Upper lobe of right lung (tissue), 1 donor: ENCODE measurements around the gene ZCCHC9. TPM values are rescaled to one million over a fixed set of nuclear protein-coding genes. Genes with fewer than 3 reads are reported as not detected.
"Not testable (repeated sequence)": the region's sequence is repeated elsewhere in the genome, so short reads cannot be mapped to it uniquely, and the experiment has no call there.

Source experiments
- ATAC-seq: fragments of 200-7000 bp; cut with Tn5 transposase; one replicate; pipeline ENCODE4 v1.9.1; 2020; ENCODE audit warnings: mild to moderate bottlenecking, moderate library complexity
- DNase-seq: peaks from one replicate; pipeline ENCODE4 v3.0.0-alpha.2; 2020
- H3K27ac ChIP-seq: fragments of 200-600 bp; one replicate; pipeline ENCODE4 v1.8.0; 2022
- H3K27me3 ChIP-seq: fragments of 200-600 bp; one replicate; pipeline ENCODE4 v1.8.0; 2022; ENCODE audit warnings: mild to moderate bottlenecking
- H3K36me3 ChIP-seq: fragments of 200-600 bp; one replicate; pipeline ENCODE4 v1.8.0; 2022
- H3K4me1 ChIP-seq: fragments of 200-600 bp; one replicate; pipeline ENCODE4 v1.8.0; 2022
- H3K4me3 ChIP-seq: fragments of 200-600 bp; one replicate; pipeline ENCODE4 v1.8.0; 2022; ENCODE audit warnings: mild to moderate bottlenecking
- H3K9me3 ChIP-seq: fragments of 200-600 bp; one replicate; pipeline ENCODE4 v1.8.0; 2022
- intact Hi-C: fragments of 100-400 bp; cut with DNase I; formaldehyde crosslinking; loops from one replicate; pipeline ENCODE4 v1.11.0; 2022
- total RNA-seq: library from RNA; stranded (reverse); fragmentation: NEBNext Ultra II Directional; extraction: Animal tissue kit (Norgen Biotek cat#: 25700); gene quantifications from one replicate; pipeline ENCODE4 v1.2.1, GENCODE V29; 2021
- TF ChIP-seq, protein P1 (sequence below): fragments of 200-600 bp; IDR thresholded peaks from one replicate; pipeline ENCODE4 v1.8.0; 2022; ENCODE audit warnings: antibody characterized with exemption
- donor health status: DM: no; HTN: yes; CAD: no; lungs with severe emphysema.

ZCCHC9 gene
- total RNA-seq, 1 donor from 2014 or later: 20.2 TPM

DNA sequence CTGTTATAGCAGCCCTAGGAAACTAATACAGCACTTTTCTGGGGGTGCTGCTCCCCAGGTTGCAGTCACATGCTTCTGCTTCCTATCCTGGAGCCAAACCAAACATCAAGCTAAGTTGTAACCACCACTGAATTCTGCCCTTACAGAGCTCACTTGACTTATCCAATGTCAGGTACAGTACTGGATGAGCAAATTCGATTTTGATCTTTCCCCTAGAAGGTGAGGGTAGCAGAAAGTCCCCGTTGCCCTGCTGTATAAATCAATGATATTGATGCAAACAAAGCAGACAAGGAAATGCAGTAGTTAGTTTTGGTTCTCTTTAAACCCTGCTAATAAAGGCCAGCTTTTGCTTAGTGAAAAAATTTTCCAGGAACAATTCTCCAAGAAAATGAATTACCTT lies 36.4 kb downstream of the ZCCHC9 start:
- no peak overlapping the region for H3K4me3 ChIP-seq
- H3K9me3 ChIP-seq: no peaks in the 10 kb centered on the region
- TF ChIP-seq, protein P1, sequence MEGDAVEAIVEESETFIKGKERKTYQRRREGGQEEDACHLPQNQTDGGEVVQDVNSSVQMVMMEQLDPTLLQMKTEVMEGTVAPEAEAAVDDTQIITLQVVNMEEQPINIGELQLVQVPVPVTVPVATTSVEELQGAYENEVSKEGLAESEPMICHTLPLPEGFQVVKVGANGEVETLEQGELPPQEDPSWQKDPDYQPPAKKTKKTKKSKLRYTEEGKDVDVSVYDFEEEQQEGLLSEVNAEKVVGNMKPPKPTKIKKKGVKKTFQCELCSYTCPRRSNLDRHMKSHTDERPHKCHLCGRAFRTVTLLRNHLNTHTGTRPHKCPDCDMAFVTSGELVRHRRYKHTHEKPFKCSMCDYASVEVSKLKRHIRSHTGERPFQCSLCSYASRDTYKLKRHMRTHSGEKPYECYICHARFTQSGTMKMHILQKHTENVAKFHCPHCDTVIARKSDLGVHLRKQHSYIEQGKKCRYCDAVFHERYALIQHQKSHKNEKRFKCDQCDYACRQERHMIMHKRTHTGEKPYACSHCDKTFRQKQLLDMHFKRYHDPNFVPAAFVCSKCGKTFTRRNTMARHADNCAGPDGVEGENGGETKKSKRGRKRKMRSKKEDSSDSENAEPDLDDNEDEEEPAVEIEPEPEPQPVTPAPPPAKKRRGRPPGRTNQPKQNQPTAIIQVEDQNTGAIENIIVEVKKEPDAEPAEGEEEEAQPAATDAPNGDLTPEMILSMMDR: no peak
- ATAC-seq (no peak), DNase-seq (no peak)
- no peaks in the 10 kb centered on the region for H3K36me3 ChIP-seq
- no peaks in the 10 kb centered on the region for H3K27me3 ChIP-seq
- no peak overlapping the region for H3K27ac ChIP-seq
- intact Hi-C loops: no loop called here
- H3K4me1 ChIP-seq: no peaks in the 10 kb centered on the region

DNA sequence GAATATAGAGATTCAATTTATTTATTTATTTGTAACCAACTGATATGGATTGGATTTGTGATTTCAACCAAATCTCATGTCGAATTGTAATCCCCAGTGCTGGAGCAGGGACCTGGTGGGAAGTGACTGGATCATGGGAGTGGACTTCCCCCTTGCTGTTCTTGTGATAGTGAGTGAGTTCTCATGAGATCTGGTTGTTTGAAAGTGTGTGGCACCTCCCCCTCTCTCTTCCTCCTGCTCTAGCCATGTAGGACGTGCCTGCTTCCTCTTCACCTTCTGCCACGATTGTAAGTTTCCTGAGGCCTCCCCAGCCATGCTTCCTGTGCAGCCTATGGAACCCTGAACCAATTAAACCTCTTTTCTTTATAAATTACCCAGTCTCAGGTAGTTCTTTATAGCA lies 36.8 kb downstream of the ZCCHC9 start:
- H3K27ac ChIP-seq, ATAC-seq, intact Hi-C loops, H3K4me1 ChIP-seq, H3K9me3 ChIP-seq, DNase-seq, H3K4me3 ChIP-seq, H3K36me3 ChIP-seq, H3K27me3 ChIP-seq: not testable (repeated sequence)

DNA sequence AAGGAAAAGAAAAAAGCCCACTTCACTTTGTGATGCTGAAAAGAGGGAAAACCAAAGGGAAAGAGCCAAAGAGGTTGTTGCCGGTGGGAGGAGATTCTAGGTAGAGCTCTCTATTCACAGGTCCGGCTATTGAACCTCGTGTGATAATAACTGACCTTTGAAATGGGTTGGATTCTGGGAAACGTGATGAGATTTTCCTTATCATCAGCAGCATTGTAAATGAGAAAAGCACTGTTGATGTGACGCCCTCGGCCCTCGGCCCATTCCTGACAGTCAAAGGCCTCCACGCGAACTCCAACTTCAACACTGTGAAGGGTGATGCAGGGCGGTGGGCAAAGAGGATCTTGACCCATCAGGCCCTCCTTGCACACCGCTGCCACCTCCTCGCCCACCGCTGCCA lies 43.3 kb downstream of the ZCCHC9 start:
- Histone ChIP-seq H3K9me3 (no peaks in the 10 kb centered on the region), H3K27me3 (no peaks in the 10 kb centered on the region), H3K36me3 (no peaks in the 10 kb centered on the region), H3K4me3 (no peak overlapping the region), H3K4me1 (no peaks in the 10 kb centered on the region), H3K27ac (no peak overlapping the region)
- DNase-seq: no peak
- intact Hi-C loops: no loop called here
- TF ChIP-seq, protein P1: no peak
- no peak for ATAC-seq

DNA sequence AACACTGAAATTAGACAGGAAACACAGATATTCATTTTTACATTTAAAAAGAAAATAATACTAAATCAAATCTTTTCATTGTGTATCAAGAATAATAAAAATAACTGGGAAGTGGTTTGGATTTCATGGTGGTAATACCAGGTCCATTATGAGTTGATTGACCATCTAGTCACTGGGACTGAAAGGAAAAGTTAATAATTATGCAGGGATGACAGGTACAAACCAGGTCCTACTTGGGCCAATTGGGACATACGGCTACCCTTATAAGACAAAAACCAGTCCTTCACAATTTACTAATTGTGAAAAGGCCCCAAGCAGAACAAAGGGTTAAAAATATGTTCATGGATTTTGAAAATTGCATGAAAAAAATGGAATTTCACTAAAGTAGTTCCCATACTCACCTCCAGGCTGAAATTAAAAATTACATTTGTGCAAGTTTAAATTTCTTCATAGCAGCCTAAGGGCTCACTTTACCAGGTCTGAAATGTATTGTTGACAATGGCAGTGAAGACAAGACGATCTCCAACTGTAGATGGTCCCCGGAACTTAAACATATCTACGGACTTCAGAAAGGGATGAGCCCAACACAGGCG lies 44.1 kb downstream of the ZCCHC9 start:
- H3K27ac ChIP-seq: no peak overlapping the region
- intact Hi-C loops: no loop called here
- TF ChIP-seq, protein P1: no peak
- H3K36me3 ChIP-seq: no peaks in the 10 kb centered on the region
- no peaks in the 10 kb centered on the region for H3K27me3 ChIP-seq
- H3K4me1 ChIP-seq: no peaks in the 10 kb centered on the region
- H3K4me3 ChIP-seq: no peak overlapping the region
- ATAC-seq (no peak), DNase-seq (no peak)
- no peaks in the 10 kb centered on the region for H3K9me3 ChIP-seq

DNA sequence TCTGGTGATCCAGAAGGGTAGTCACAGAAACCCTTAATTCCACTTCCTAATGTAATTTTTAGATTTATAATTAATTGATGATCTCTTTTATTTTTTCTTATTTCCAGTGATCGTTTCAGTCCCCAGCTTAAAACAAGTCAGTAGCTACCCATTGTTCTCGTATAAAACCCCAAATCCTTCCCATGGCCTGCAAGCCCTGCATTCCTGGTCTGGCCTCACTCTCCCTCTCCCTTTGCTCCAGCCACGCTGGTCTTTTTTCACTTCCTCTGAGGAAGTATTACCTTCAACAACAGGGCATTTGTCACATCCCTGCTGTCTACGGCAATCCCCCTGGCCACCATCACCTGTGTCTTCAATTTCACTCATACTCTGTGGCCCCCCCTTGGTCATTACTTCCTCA lies 47.8 kb downstream of the ZCCHC9 start:
- no peak overlapping the region for H3K4me3 ChIP-seq
- intact Hi-C loops: no loop called here
- ATAC-seq: no peak

DNA sequence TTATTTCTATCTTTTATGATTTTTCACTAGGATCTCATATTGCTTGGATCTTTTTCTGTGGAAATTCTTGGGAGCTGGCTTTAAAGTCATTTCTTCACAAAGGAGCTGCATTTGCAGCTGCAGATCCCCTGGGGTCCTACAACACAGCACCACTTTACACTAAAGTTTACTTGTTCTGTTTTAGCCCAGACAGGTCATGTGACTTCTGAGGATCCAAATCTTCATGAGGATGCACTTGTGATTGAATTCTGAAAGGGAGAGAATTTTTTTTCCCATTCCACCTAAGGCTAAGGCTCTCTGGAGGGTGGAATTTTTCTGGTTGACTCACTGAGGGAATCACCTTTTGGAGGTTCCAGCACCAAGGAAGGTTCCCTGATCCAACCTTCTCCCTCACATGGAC lies 49.1 kb downstream of the ZCCHC9 start:
- no peaks in the 10 kb centered on the region for H3K9me3 ChIP-seq
- ATAC-seq: no peak
- intact Hi-C loops: no loop called here
- no peak for DNase-seq
- TF ChIP-seq, protein P1: no peak
- no peaks in the 10 kb centered on the region for H3K36me3 ChIP-seq
- H3K4me3 ChIP-seq: no peak overlapping the region
- no peak overlapping the region for H3K27ac ChIP-seq
- no peaks in the 10 kb centered on the region for H3K4me1 ChIP-seq
- H3K27me3 ChIP-seq: no peaks in the 10 kb centered on the region

More for the DNA sequence above, 47.8 kb downstream of the ZCCHC9 start:
- no peak overlapping the region for H3K27ac ChIP-seq
- DNase-seq: no peak
- H3K36me3 ChIP-seq: no peaks in the 10 kb centered on the region
- no peaks in the 10 kb centered on the region for H3K27me3 ChIP-seq
- no peaks in the 10 kb centered on the region for H3K4me1 ChIP-seq
- H3K9me3 ChIP-seq: no peaks in the 10 kb centered on the region
- TF ChIP-seq, protein P1: no peak
